ENCODE measurements around the gene USP53.

DNA sequence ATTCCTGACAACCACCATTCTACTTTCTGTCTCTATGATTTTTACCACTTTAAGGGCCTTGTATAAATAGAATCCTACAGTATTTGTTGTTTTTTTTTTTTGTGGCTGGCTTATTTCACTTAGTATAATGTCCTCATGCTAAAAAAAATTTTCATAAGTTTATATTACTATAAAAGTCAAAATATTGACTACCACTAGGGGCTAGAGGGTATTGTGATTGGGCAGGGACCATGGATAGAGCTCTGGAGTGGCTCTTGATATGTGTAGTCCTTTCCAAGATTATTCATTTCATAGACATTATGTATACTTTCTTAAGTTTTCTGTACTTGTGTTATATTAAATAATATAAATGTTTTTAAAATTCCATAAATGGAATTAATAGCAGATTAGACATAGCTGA lies 42.3 kb upstream of the USP53 start:
- TF ChIP-seq, protein P1, sequence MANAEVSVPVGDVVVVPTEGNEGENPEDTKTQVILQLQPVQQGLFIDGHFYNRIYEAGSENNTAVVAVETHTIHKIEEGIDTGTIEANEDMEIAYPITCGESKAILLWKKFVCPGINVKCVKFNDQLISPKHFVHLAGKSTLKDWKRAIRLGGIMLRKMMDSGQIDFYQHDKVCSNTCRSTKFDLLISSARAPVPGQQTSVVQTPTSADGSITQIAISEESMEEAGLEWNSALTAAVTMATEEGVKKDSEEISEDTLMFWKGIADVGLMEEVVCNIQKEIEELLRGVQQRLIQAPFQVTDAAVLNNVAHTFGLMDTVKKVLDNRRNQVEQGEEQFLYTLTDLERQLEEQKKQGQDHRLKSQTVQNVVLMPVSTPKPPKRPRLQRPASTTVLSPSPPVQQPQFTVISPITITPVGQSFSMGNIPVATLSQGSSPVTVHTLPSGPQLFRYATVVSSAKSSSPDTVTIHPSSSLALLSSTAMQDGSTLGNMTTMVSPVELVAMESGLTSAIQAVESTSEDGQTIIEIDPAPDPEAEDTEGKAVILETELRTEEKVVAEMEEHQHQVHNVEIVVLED (CRISPR knock-in tag; IDR thresholded peaks at IDR 0.05), result no peak
- TF ChIP-seq, protein P2, sequence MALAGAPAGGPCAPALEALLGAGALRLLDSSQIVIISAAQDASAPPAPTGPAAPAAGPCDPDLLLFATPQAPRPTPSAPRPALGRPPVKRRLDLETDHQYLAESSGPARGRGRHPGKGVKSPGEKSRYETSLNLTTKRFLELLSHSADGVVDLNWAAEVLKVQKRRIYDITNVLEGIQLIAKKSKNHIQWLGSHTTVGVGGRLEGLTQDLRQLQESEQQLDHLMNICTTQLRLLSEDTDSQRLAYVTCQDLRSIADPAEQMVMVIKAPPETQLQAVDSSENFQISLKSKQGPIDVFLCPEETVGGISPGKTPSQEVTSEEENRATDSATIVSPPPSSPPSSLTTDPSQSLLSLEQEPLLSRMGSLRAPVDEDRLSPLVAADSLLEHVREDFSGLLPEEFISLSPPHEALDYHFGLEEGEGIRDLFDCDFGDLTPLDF (CRISPR knock-in tag; IDR thresholded peaks at IDR 0.05), result no peak
- TF ChIP-seq NR3C1 (CRISPR knock-in tag; IDR thresholded peaks at IDR 0.05), result no peak
- TF ChIP-seq PHF8 (IDR thresholded peaks at IDR 0.05; ENCODE audit: borderline replicate concordance, low read length), result no peak
- TF ChIP-seq ZNF280B (CRISPR knock-in tag; IDR thresholded peaks at IDR 0.05), result no peak
- no peak for TF ChIP-seq EP300 (IDR thresholded peaks at IDR 0.05; ENCODE audit: low read length)
- TF ChIP-seq NCOR1 (IDR thresholded peaks at IDR 0.05), result no peak
